GM19455 (cell line): Measurements from ENCODE around the gene RXRA.

ENCODE experiments used
- ATAC-seq: cut with Tn5 transposase; IDR thresholded peaks from one replicate; pipeline ENCODE4 v1.9.1; 2021; ENCODE audit not compliant: unreplicated experiment

Gene RXRA

GRCh38 chr9:134484479-134484878 lies 158.2 kb downstream of the RXRA start:
- no peak for ATAC-seq

- no peak for ATAC-seq
These were observed 159.4 kb downstream of the RXRA start for GRCh38 chr9:134485653-134486052.

GRCh38 chr9:134486143-134486591 lies 159.9 kb downstream of the RXRA start:
- no peak for ATAC-seq

- ATAC-seq, result no peak
These were observed 160.3 kb downstream of the RXRA start for GRCh38 chr9:134486596-134486995.
